Lung microvascular endothelial cell (primary cell): ENCODE data around the gene RGS6. TPM values are rescaled to one million over a fixed set of nuclear protein-coding genes. Genes with fewer than 3 reads are reported as not detected.

Source experiments
- DNase-seq, 2 donors: peaks; one replicate each; pipeline versions ENCODE4 v3.0.0 to v3.0.0-alpha.2; 2010; ENCODE audit warnings: low read depth in 2 of 2
- total RNA-seq: library from RNA; depleted of rRNA; stranded (reverse); fragments of >200 nt; gene quantifications from 2 replicates; pipeline ENCODE4 v1.2.1, GENCODE V29; 2014

The RGS6 gene
- total RNA-seq, 1 donor from 2014 or later, result not detected

GRCh38 chr14:72401632-72402376 is 469.6 kb downstream of the RGS6 start:
- DNase-seq, result peak in 1 of 2 donors; percentile 3

GRCh38 chr14:72402377-72402772 is 470.1 kb downstream of the RGS6 start:
- no peak for DNase-seq

- DNase-seq, result no peak
Observed at GRCh38 chr14:72404106-72404774, 472.0 kb downstream of the RGS6 start.

- DNase-seq, result no peak
Observed at GRCh38 chr14:72404998-72405397, 472.8 kb downstream of the RGS6 start.

- DNase-seq, result peak in 1 of 2 donors; percentile 23
Observed at GRCh38 chr14:72408020-72408419, 475.8 kb downstream of the RGS6 start.

- DNase-seq, result no peak
Observed at GRCh38 chr14:72409047-72409446, 476.8 kb downstream of the RGS6 start.

- DNase-seq, result no peak
Observed at GRCh38 chr14:72416081-72416849, 484.0 kb downstream of the RGS6 start.

GRCh38 chr14:72416892-72417291 is 484.7 kb downstream of the RGS6 start:
- DNase-seq, result no peak

GRCh38 chr14:72418806-72419205 is 486.6 kb downstream of the RGS6 start:
- no peak for DNase-seq

- DNase-seq, result no peak
Observed at GRCh38 chr14:72419226-72419775, 487.1 kb downstream of the RGS6 start.

GRCh38 chr14:72420749-72421474 is 488.7 kb downstream of the RGS6 start:
- DNase-seq, result peak; percentile 57 to 63

- DNase-seq, result no peak
Observed at GRCh38 chr14:72423957-72424356, 491.7 kb downstream of the RGS6 start.

GRCh38 chr14:72430457-72430856 is 498.2 kb downstream of the RGS6 start:
- no peak for DNase-seq

- no peak for DNase-seq
Observed at GRCh38 chr14:72432748-72433147, 500.5 kb downstream of the RGS6 start.

- peak in 1 of 2 donors; percentile 18 for DNase-seq
Observed at GRCh38 chr14:72433511-72433910, 501.3 kb downstream of the RGS6 start.

GRCh38 chr14:72434856-72435255 is 502.6 kb downstream of the RGS6 start:
- DNase-seq, result no peak

- DNase-seq, result no peak
Observed at GRCh38 chr14:72439707-72440106, 507.5 kb downstream of the RGS6 start.

GRCh38 chr14:72443256-72443655 is 511.0 kb downstream of the RGS6 start:
- no peak for DNase-seq

- no peak for DNase-seq
Observed at GRCh38 chr14:72443991-72444441, 511.8 kb downstream of the RGS6 start.

- DNase-seq, result no peak
Observed at GRCh38 chr14:72444701-72445100, 512.5 kb downstream of the RGS6 start.

GRCh38 chr14:72448212-72448611 is 516.0 kb downstream of the RGS6 start:
- no peak for DNase-seq
